HEK293 (cell line): ENCODE measurements around the gene GOSR2.

ENCODE experiments used
- CTCF ChIP-seq: fragments of 450-650 bp; formaldehyde crosslinking; IDR thresholded peaks from 2 replicates; pipeline ENCODE4 v1.5.1; 2016; ENCODE audit warnings: missing biosample characterization, missing genetic modification characterization
- EGR2 ChIP-seq: fragments of 450-650 bp; formaldehyde crosslinking; IDR thresholded peaks from 2 replicates; pipeline ENCODE4 v1.5.1; 2016; ENCODE audit warnings: low read depth, missing biosample characterization, missing genetic modification characterization
- PRDM6 ChIP-seq: fragments of 450-650 bp; formaldehyde crosslinking; IDR thresholded peaks from 2 replicates; pipeline ENCODE4 v1.5.1; 2017; ENCODE audit warnings: missing biosample characterization, missing genetic modification characterization
- TCF7L2 ChIP-seq: IDR thresholded peaks from 2 replicates; pipeline ENCODE4 v1.6.1; 2011; ENCODE audit warnings: low read depth, mild to moderate bottlenecking, inconsistent platforms, low read length, moderate library complexity, borderline replicate concordance
- ZNF24 ChIP-seq: fragments of 450-650 bp; formaldehyde crosslinking; IDR thresholded peaks from 2 replicates; pipeline ENCODE4 v1.5.1; 2016; ENCODE audit warnings: missing biosample characterization, missing genetic modification characterization
- ZNF274 ChIP-seq, 2 experiments: fragments of 200-500 bp in 1 of 2; fragments of 450-650 bp in 1 of 2; sonication (Bioruptor generic) in 1 of 2; formaldehyde crosslinking in 1 of 2; IDR thresholded peaks; 2 replicates each; pipeline versions ENCODE4 v1.5.1 to v1.6.1; 2014 to 2016; ENCODE audit warnings: borderline replicate concordance in 1 of 2, inconsistent platforms in 1 of 2, low read length in 1 of 2, missing biosample characterization in 1 of 2, missing genetic modification characterization in 1 of 2
- ZNF302 ChIP-seq: fragments of 450-650 bp; formaldehyde crosslinking; IDR thresholded peaks from 2 replicates; pipeline ENCODE4 v1.5.1; 2016; ENCODE audit warnings: missing biosample characterization, missing genetic modification characterization, low read depth
- ZNF530 ChIP-seq: fragments of 450-650 bp; formaldehyde crosslinking; IDR thresholded peaks from 2 replicates; pipeline ENCODE4 v1.5.1; 2016; ENCODE audit warnings: low read depth, missing biosample characterization, missing genetic modification characterization
- ZNF558 ChIP-seq: fragments of 450-650 bp; formaldehyde crosslinking; IDR thresholded peaks from 2 replicates; pipeline ENCODE4 v1.5.1; 2016; ENCODE audit warnings: missing biosample characterization, missing genetic modification characterization
- ZNF580 ChIP-seq: fragments of 450-650 bp; formaldehyde crosslinking; IDR thresholded peaks from 2 replicates; pipeline ENCODE4 v1.5.1; 2016; ENCODE audit warnings: missing biosample characterization, missing genetic modification characterization
- ZNF654 ChIP-seq: fragments of 450-650 bp; formaldehyde crosslinking; IDR thresholded peaks from 2 replicates; pipeline ENCODE4 v1.5.1; 2016; ENCODE audit warnings: low read depth, missing biosample characterization, missing genetic modification characterization
- ZNF830 ChIP-seq: fragments of 450-650 bp; IDR thresholded peaks from 2 replicates; pipeline ENCODE4 v1.5.0; 2018; ENCODE audit warnings: missing biosample characterization, missing genetic modification characterization, low read depth, mild to moderate bottlenecking, moderate library complexity
- ZSCAN30 ChIP-seq: fragments of 450-650 bp; IDR thresholded peaks from 2 replicates; pipeline ENCODE4 v1.5.1; 2018; ENCODE audit warnings: missing biosample characterization, mild to moderate bottlenecking, missing genetic modification characterization, moderate library complexity

- TF ChIP-seq CTCF (tag by site-specific recombination) (no peak), ZNF580 (tag by site-specific recombination) (no peak), ZNF830 (tag by site-specific recombination) (no peak), ZNF558 (tag by site-specific recombination) (no peak), ZNF654 (tag by site-specific recombination) (no peak), ZSCAN30 (no peak), ZNF302 (no peak), ZNF24 (tag by site-specific recombination) (no peak), EGR2 (no peak), ZNF274 (IDR thresholded peaks at IDR 0.05; ENCODE audit: low read length) (no peak), ZNF274 (tag by site-specific recombination; IDR thresholded peaks at IDR 0.05; ENCODE audit: borderline replicate concordance) (no peak), TCF7L2 (no peak), ZNF530 (tag by site-specific recombination) (no peak), PRDM6 (no peak)
These were observed 22.0 kb downstream of the GOSR2 start for GRCh38 chr17:46944931-46945330.
